ENCODE results near the gene BAG3. TPM values are rescaled to one million over a fixed set of nuclear protein-coding genes. Genes with fewer than 3 reads are reported as not detected.

The BAG3 gene
- total and polyA plus RNA-seq, 2 of the 4 experiments (the other 2 are of a cell fraction), result 5.4 to 42.5 TPM

- Histone ChIP-seq H4K8ac (ENCODE audit: low read depth in 2 of 2, low read length in 2 of 2) (no peak overlapping the region), H2BK15ac (ENCODE audit: low read depth, low read length) (no peak overlapping the region), H3K4ac (ENCODE audit: low read depth, low read length) (no peak overlapping the region), H4K5ac (ENCODE audit: low read depth, low read length) (no peak overlapping the region), H3K79me1 (ENCODE audit: low read depth in 1 of 2, low read length in 2 of 2) (no peaks in the 10 kb centered on the region), H3K27me3 (ENCODE audit: control insufficient read depth, insufficient read depth, low read length) (no peaks in the 10 kb centered on the region), H2BK5ac (ENCODE audit: low read depth, low read length, poor library complexity, severe bottlenecking) (no peak overlapping the region), H3K9me3 (ENCODE audit: control insufficient read depth, insufficient read depth, low read length) (peaks cover 11% of the 10 kb centered on the region), H4K91ac (ENCODE audit: insufficient read depth, low read depth, low read length) (no peak overlapping the region), H2BK120ac (ENCODE audit: low read depth, low read length) (no peak overlapping the region), H3K23ac (ENCODE audit: low read depth, low read length) (no peak overlapping the region), H3K4me1 (ENCODE audit: control insufficient read depth, insufficient read depth, low read length) (no peaks in the 10 kb centered on the region), H2AK5ac (ENCODE audit: low read depth, low read length) (no peak overlapping the region), H4K20me1 (ENCODE audit: insufficient read depth, low read length) (no peaks in the 10 kb centered on the region), H3K4me3 (ENCODE audit: insufficient read depth, low read depth, low read length) (no peak overlapping the region), H2AK9ac (replicated peaks; ENCODE audit: low read depth, low read length, poor library complexity) (no peak overlapping the region), H3K18ac (ENCODE audit: low read depth, low read length) (no peak overlapping the region), H2BK20ac (ENCODE audit: low read depth, low read length) (no peak overlapping the region), H3K4me2 (ENCODE audit: low read depth, low read length) (no peak overlapping the region), H3K9ac (ENCODE audit: low read depth, low read length) (no peak overlapping the region), H2AFZ (replicated peaks; ENCODE audit: low read length, poor library complexity) (no peak overlapping the region), H3K27ac (ENCODE audit: insufficient read depth, low read length) (no peak overlapping the region), H3K56ac (ENCODE audit: extremely low read depth, insufficient read depth, low read length) (no peak overlapping the region), H3K36me3 (ENCODE audit: control insufficient read depth, insufficient read depth, low read length) (no peaks in the 10 kb centered on the region), H3K9me1 (ENCODE audit: insufficient read depth, low read length) (no peaks in the 10 kb centered on the region), H3K14ac (replicated peaks; ENCODE audit: low read depth, low read length) (no peak overlapping the region)
- WGBS, 2 experiments (ENCODE audit: extremely low coverage in 2 of 2, insufficient read length in 1 of 2), result 96% methylated on average over 4 of the region's 15 CpGs; no CpG with 5 or more reads in 1 of the 2 experiments
- ATAC-seq (ENCODE audit: low read depth) (no peak), DNase-seq (no peak)
- ChIA-PET POLR2A (ENCODE audit: unreplicated experiment) (no interaction called here), CTCF (interaction anchor here (1.2 kb wide), 1 partner anchor 11 kb away, joined by 3 read pairs; no protein-coding TSS in a partner anchor)
- intact Hi-C loops (cut with micrococcal nuclease), result no loop called here
- no TSS peak for BruUV-seq (replicated peaks)
- dilution Hi-C loops (cut with HindIII; ENCODE audit: low sequenced_read_pairs, unreplicated experiment), result no loop called here
- in situ Hi-C loops (cut with MboI; ENCODE audit: low sequenced_read_pairs), result no loop called here
- TF ChIP-seq MAZ (IDR thresholded peaks at IDR 0.05; ENCODE audit: borderline replicate concordance, low read depth, low read length) (no peak), RCOR1 (IDR thresholded peaks at IDR 0.05; ENCODE audit: insufficient replicate concordance, low read length) (no peak), MAFK (IDR thresholded peaks at IDR 0.05; ENCODE audit: low read depth, low read length) (no peak), CHD1 (IDR thresholded peaks at IDR 0.05; ENCODE audit: low read depth, low read length) (no peak), POLR2A (IDR thresholded peaks at IDR 0.05; ENCODE audit: low read depth, low read length) (no peak), MXI1 (IDR thresholded peaks at IDR 0.05; ENCODE audit: borderline replicate concordance, low read depth, low read length) (no peak), SMC3 (IDR thresholded peaks at IDR 0.05; ENCODE audit: low read depth, low read length) (no peak), ELK1 (IDR thresholded peaks at IDR 0.05; ENCODE audit: borderline replicate concordance, low read depth, low read length) (no peak), NFE2L2 (IDR thresholded peaks at IDR 0.05; ENCODE audit: low read depth, low read length) (no peak), USF2 (IDR thresholded peaks at IDR 0.05; ENCODE audit: low read depth, low read length) (no peak), RFX5 (IDR thresholded peaks at IDR 0.05; ENCODE audit: low read depth, low read length) (no peak), CEBPB (IDR thresholded peaks at IDR 0.05; ENCODE audit: low read depth, low read length) (no peak), BHLHE40 (IDR thresholded peaks at IDR 0.05; ENCODE audit: low read depth, low read length) (no peak), FOS (IDR thresholded peaks at IDR 0.05; ENCODE audit: low read depth, low read length) (no peak), CTCF (conservative IDR thresholded peaks at IDR 0.05; ENCODE audit: low read depth, low read length) (no peak)
Observed at GRCh38 chr10:119643306-119644204, 7.6 kb upstream of the BAG3 start.
